Right hindlimb (tissue), 1 donor: ENCODE results near the gene NXNL1.
"Not testable (repeated sequence)": the region's sequence is repeated elsewhere in the genome, so short reads cannot be mapped to it uniquely, and the experiment has no call there.

Experiments
- DNase-seq: peaks from one replicate; pipeline ENCODE4 v3.0.0-alpha.2; 2018

NXNL1 gene, protein sequence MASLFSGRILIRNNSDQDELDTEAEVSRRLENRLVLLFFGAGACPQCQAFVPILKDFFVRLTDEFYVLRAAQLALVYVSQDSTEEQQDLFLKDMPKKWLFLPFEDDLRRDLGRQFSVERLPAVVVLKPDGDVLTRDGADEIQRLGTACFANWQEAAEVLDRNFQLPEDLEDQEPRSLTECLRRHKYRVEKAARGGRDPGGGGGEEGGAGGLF

DNA sequence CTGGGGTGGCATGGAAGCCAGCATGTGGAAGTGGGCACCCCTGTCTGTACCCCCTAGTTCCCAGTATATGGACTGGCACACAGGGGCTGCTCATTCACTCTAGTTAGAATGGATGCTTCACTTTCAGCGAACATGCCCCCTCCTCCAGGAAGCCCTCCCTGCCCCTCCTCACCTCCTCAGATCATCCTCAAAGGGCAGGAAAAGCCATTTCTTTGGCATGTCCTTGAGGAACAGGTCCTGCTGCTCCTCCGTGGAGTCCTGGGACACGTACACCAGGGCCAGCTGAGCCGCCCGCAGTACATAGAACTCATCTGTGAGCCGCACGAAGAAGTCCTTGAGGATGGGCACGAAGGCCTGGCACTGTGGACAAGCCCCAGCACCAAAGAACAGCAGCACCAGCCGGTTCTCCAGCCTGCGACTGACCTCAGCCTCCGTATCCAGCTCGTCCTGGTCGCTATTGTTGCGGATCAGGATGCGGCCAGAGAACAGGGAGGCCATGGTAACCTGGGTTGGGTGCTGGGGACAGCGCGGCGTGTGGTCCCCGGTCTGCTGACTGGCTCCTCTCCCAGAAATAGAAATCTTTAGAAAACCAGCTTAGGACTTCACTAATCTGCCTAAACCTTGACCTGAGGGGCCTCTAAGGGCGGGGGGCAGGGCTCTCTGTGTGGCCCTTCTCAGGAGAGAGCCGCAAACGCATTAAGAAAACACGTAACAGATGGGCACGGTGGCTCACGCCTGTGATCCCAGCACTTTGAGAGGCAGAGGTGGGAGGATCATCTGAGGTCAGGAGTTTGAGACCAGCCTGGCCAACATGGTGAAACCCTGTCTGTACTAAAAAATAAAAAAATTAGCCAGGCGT is at the start of gene NXNL1:
TSS of gene NXNL1 (minus strand) at position 555 of the 859 bp plus-strand sequence. CDS start at position 498, 57 bp downstream.
- DNase-seq: no peak

- DNase-seq: not testable (repeated sequence)
These were observed 47.8 kb upstream of the NXNL1 start for GRCh38 chr19:17508558-17508933.

- no peak for DNase-seq
These were observed 46.0 kb upstream of the NXNL1 start for GRCh38 chr19:17506745-17507144.

DNA sequence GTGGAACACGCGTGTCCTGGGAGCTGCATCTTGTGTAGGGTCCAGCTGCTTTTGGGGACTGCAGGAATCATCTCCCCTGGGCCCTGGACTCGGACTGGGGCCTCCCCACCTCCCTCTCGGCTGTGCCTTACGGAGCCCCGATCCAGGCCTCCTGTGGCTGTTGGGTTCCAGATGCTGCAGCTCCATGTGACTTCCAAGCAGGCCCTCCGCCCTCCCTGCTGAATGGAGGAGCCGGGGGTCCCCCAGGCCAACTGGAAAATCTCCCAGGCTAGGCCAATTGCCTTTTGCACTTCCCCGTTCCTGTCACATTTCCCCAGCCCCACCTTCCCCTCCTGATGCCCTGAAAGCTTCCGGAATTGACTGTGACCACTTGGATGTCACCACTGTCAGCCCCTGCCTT is 44.5 kb upstream of the NXNL1 start:
- DNase-seq: peak; percentile 55

- DNase-seq: no peak
These were observed 43.7 kb upstream of the NXNL1 start for GRCh38 chr19:17504456-17504855.

DNA sequence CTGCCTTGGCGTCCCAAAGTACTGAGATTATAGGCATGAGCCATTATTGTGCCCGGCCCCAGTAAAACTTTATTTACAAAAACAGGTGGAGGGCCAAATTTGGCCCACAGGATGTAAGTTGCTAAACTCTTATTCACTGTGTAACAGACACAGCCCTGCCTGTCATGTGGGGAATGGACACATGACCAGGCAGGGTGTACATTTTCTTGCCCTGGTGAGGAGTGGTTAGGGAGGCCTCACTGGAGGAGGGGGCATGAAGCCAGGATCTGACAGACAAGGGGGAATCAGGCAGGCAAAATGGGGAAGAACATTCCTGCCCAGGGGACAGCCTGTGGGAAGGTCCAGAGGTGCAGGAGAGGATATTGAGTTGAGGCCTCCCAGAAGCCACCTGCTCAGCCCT is 43.3 kb upstream of the NXNL1 start:
- DNase-seq: no peak

GRCh38 chr19:17503240-17503639 is 42.5 kb upstream of the NXNL1 start:
- no peak for DNase-seq

DNA sequence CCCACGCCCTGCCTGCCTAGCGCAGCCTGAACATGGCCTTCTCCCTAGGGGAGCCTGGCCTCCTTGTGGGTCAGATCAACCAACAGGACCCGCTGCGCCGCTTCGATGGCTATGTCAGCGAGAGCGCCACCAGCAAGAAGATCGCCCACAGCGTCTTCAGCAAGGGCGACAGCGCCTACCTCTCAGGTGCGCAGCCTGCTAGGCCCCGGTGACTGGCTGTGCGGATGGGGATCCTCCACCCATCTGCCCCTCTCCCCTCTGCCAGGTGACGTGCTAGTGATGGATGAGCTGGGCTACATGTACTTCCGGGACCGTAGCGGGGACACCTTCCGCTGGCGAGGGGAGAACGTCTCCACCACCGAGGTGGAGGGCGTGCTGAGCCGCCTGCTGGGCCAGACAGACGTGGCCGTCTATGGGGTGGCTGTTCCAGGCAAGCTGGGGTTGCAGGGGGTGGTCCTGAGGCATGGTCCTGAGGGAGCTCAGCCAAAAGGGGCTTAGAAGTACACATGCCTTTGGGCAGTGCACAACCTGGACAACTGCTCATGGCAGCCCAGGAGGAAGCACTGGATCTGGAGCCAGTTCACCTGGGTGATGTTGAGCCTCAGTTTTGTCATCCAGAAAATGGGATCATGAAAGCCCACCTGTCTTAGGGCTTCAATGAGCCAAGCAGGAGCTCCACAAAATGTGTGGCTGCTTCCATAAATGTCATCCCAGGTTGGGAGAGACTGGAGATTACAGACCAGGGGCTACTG is 39.9 kb upstream of the NXNL1 start:
- DNase-seq: no peak

GRCh38 chr19:17499648-17500446 is 39.1 kb upstream of the NXNL1 start:
- no peak for DNase-seq

DNA sequence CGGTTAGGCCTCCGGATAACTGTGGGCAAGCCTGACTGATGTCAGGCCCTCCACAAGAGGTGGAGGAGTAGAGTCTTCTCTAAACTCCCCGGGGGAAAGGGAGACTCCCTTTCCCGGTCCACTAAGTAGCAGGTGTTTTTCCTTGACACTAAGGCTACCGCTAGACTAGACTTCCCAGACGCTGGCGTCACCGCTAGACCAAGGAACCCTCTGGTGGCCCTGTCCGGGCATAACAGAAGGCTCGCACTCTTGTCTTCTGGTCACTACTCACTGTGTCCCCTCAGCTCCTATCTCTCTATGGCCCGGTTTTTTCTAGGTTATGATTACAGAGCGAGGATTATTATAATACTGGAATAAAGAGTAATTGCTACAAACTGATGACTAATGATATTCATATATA is 38.3 kb upstream of the NXNL1 start:
- DNase-seq: not testable (repeated sequence)

GRCh38 chr19:17497149-17497798 is 36.5 kb upstream of the NXNL1 start:
- no peak for DNase-seq

DNA sequence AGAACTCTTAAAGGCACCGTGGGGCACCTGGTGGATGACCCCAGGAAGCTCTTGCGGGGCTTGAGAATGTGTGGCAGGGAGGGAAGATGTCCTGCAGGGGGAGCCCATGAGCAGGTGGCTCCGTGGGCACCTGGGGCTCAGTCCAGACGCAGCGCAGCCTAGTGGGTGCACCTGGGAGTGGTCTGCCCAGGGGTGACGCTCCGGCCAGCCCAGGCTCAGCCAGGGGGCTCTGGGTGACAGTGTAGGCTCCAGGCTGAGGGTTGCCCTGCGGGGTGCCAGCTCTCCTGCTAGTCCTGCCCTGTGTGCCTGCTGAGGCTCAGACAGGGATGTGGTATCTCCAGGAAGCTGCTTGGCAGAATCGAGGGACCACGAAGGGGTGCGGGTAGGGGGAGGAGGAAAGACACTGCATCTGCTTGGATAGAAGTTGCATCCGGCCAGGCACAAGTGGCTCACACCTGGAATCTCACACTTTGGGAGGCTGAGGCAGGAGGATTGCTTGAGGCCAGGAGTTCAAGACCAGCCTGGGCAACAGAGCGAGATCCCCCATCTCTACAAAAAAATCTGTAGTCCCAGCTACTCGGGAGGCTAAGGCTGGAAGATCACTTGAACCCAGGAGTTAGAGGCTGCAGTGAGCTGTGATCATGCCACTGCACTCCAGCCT is 35.7 kb upstream of the NXNL1 start:
- no peak for DNase-seq

DNA sequence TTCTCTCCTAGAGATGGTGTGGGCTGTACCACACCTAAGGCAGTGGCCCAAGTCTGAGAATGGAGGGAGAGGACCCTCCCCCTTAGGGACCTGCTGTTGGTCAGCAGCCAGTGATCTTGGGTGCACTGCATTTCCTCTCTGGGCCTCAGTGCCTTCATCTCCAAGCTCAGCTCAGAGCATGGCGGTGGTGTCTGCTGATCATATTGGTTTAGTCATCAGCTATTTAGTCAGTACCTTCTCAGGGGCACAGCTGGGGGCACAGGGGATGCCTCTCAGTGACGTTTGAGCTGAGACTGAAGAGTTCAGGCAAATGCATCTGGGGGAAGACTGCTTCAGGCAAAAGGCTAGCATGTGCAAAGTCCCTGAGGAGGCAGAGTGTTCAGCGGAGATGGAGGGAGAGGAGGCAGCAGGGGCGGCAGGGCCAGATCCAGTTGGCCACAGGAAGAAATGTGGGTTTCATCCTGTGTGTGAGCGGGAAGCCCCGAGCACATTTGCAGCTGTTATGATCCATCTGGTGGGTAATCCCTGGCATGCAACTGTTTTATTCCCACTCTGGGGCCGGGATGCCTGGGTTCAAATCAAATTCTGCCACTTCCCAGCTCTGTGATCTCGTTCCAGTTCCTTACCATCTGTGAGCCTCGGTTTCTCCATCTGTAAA is 35.0 kb upstream of the NXNL1 start:
- no peak for DNase-seq

GRCh38 chr19:17491287-17491686 is 30.6 kb upstream of the NXNL1 start:
- no peak for DNase-seq

GRCh38 chr19:17490411-17490810 is 29.7 kb upstream of the NXNL1 start:
- DNase-seq: no peak

- no peak for DNase-seq
These were observed 28.8 kb upstream of the NXNL1 start for GRCh38 chr19:17489392-17490030.

- peak; percentile 60 for DNase-seq
These were observed 28.1 kb upstream of the NXNL1 start for GRCh38 chr19:17488593-17489391.

- DNase-seq: no peak
These were observed 26.8 kb upstream of the NXNL1 start for GRCh38 chr19:17487284-17488121.
